ENCODE data around the gene LYPLAL1.

GRCh38 chr1:219228058-219228419 lies 54.4 kb downstream of the LYPLAL1 start:
- TF ChIP-seq, protein P1, sequence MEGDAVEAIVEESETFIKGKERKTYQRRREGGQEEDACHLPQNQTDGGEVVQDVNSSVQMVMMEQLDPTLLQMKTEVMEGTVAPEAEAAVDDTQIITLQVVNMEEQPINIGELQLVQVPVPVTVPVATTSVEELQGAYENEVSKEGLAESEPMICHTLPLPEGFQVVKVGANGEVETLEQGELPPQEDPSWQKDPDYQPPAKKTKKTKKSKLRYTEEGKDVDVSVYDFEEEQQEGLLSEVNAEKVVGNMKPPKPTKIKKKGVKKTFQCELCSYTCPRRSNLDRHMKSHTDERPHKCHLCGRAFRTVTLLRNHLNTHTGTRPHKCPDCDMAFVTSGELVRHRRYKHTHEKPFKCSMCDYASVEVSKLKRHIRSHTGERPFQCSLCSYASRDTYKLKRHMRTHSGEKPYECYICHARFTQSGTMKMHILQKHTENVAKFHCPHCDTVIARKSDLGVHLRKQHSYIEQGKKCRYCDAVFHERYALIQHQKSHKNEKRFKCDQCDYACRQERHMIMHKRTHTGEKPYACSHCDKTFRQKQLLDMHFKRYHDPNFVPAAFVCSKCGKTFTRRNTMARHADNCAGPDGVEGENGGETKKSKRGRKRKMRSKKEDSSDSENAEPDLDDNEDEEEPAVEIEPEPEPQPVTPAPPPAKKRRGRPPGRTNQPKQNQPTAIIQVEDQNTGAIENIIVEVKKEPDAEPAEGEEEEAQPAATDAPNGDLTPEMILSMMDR (conservative IDR thresholded peaks at IDR 0.05 in 1 of 2, IDR thresholded peaks at IDR 0.05 in 1 of 2; ENCODE audit: extremely low read depth in 1 of 2, insufficient read depth in 1 of 2, low read depth in 1 of 2, low read length in 2 of 2): no peak
- TF ChIP-seq EZH2 (IDR thresholded peaks at IDR 0.05; ENCODE audit: borderline replicate concordance, low read length): no peak

Data from mammary epithelial cell (primary cell).